DOHH2 (cell line): ENCODE results near the gene ATG2B.

Experiments used
- EZH2phosphoT487 ChIP-seq: fragments of 200-600 bp; sonication (generic); IDR thresholded peaks from 2 replicates; pipeline ENCODE4 v1.6.1; 2017; ENCODE audit warnings: borderline replicate concordance, mild to moderate bottlenecking, antibody characterized with exemption, low read length, moderate library complexity, mixed read lengths
- TF ChIP-seq, protein P1 (sequence below): fragments of 200-600 bp; sonication (generic); IDR thresholded peaks from one replicate; pipeline ENCODE4 v1.5.1; 2014; ENCODE audit warnings: antibody characterized with exemption, mild to moderate bottlenecking, low read depth, low read length; ENCODE audit not compliant: poor library complexity, severe bottlenecking

- TF ChIP-seq, protein P1, sequence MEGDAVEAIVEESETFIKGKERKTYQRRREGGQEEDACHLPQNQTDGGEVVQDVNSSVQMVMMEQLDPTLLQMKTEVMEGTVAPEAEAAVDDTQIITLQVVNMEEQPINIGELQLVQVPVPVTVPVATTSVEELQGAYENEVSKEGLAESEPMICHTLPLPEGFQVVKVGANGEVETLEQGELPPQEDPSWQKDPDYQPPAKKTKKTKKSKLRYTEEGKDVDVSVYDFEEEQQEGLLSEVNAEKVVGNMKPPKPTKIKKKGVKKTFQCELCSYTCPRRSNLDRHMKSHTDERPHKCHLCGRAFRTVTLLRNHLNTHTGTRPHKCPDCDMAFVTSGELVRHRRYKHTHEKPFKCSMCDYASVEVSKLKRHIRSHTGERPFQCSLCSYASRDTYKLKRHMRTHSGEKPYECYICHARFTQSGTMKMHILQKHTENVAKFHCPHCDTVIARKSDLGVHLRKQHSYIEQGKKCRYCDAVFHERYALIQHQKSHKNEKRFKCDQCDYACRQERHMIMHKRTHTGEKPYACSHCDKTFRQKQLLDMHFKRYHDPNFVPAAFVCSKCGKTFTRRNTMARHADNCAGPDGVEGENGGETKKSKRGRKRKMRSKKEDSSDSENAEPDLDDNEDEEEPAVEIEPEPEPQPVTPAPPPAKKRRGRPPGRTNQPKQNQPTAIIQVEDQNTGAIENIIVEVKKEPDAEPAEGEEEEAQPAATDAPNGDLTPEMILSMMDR: no peak
- TF ChIP-seq EZH2phosphoT487: no peak
These were observed 122.5 kb downstream of the ATG2B start for GRCh38 chr14:96240641-96241040.
